Mammary epithelial cell (primary cell): ENCODE data around the gene SNX14.

Experiments
- EZH2 ChIP-seq: IDR thresholded peaks from 2 replicates; pipeline ENCODE4 v1.6.1; 2012; ENCODE audit warnings: low read length, inconsistent platforms, borderline replicate concordance
- TF ChIP-seq, protein P1 (sequence below), 2 donors: IDR thresholded peaks in 1 of 2; conservative IDR thresholded peaks in 1 of 2; 2 replicates each; pipeline ENCODE4 v1.5.1; 2011 to 2012; ENCODE audit warnings: inconsistent platforms in 2 of 2, low read length in 2 of 2, mild to moderate bottlenecking in 2 of 2, control low read depth in 1 of 2, low read depth in 1 of 2; ENCODE audit not compliant: insufficient read depth in 1 of 2; ENCODE audit errors: extremely low read depth in 1 of 2

DNA sequence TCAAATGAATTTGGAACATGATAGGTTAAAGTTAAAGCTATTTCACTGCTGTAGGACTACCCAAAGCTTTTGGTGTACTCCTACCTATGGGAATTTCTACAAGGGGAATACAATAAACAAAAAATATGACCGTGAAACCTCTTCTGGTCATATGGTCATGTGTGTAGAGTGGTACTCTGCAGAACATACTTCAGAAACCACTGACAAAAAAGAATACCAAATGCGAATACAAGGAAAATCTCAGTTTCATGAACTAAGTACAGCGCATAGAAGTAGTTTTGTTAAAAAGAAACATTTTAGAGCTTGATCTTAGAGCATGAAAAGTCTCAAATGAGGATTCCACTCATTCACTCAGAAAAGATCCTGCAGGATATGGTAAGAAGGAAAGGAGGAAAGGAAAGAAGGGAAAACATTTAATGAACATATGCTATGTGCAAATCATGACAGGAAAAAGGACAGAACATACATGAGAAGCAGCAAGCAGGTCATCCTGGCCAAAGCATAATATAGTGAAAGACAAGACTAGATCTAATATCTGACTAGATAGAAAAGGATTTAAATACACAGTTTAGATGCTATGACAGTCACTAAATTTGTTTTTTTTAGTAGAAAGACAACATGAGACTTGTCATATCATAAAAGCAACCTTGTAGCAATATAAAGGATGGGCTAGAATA, 36.5 kb downstream of the SNX14 start:
- TF ChIP-seq, protein P1, sequence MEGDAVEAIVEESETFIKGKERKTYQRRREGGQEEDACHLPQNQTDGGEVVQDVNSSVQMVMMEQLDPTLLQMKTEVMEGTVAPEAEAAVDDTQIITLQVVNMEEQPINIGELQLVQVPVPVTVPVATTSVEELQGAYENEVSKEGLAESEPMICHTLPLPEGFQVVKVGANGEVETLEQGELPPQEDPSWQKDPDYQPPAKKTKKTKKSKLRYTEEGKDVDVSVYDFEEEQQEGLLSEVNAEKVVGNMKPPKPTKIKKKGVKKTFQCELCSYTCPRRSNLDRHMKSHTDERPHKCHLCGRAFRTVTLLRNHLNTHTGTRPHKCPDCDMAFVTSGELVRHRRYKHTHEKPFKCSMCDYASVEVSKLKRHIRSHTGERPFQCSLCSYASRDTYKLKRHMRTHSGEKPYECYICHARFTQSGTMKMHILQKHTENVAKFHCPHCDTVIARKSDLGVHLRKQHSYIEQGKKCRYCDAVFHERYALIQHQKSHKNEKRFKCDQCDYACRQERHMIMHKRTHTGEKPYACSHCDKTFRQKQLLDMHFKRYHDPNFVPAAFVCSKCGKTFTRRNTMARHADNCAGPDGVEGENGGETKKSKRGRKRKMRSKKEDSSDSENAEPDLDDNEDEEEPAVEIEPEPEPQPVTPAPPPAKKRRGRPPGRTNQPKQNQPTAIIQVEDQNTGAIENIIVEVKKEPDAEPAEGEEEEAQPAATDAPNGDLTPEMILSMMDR (conservative IDR thresholded peaks at IDR 0.05 in 1 of 2, IDR thresholded peaks at IDR 0.05 in 1 of 2; ENCODE audit: extremely low read depth in 1 of 2, insufficient read depth in 1 of 2, low read depth in 1 of 2, low read length in 2 of 2): no peak
- no peak for TF ChIP-seq EZH2
